H1 (cell line): Measurements from ENCODE around the gene BLCAP. TPM values are rescaled to one million over a fixed set of nuclear protein-coding genes. Genes with fewer than 3 reads are reported as not detected.
A peak's percentile ranks its signal among the peaks of the same experiment; 100 is the strongest.

Source experiments
- CTCF ChIA-PET: fragments of 300-600 bp; sonication (Branson Sonifier 250); formaldehyde crosslinking; loops from one replicate; lab custom pipeline; 2021; ENCODE audit not compliant: partially characterized antibody; lab: Charles Lee
- POLR2A ChIA-PET: fragments of 300-600 bp; sonication (Branson Sonifier 250); formaldehyde crosslinking; loops from one replicate; lab custom pipeline; 2021; ENCODE audit warnings: inconsistent platforms; ENCODE audit not compliant: partially characterized antibody; lab: Charles Lee
- DNase-seq, 2 experiments: peaks; one replicate each; pipeline versions ENCODE4 v3.0.0 to v3.0.0-alpha.2; 2010 to 2022; ENCODE audit warnings: low spot score in 2 of 2, low read depth in 1 of 2, mixed read lengths in 1 of 2
- FAIRE-seq: peaks from 2 replicates; lab custom pipeline; 2011; peaks lifted over from hg19 to GRCh38; lab: Jason Lieb, UNC
- H2AFZ ChIP-seq: 2 replicates; pipeline ENCODE4 v1.8.1; 2012; ENCODE audit warnings: low read length, inconsistent platforms
- H2AK5ac ChIP-seq: 2 replicates; pipeline ENCODE4 v1.6.1; 2013; ENCODE audit warnings: low read depth, low read length
- H2BK120ac ChIP-seq: replicated peaks from 2 replicates; pipeline ENCODE3; 2013; ENCODE audit warnings: low read depth, low read length, inconsistent platforms
- H2BK12ac ChIP-seq: 2 replicates; pipeline ENCODE4 v1.6.1; 2013; ENCODE audit warnings: low read depth, low read length
- H2BK15ac ChIP-seq: 2 replicates; pipeline ENCODE4 v1.6.1; 2013; ENCODE audit warnings: low read length
- H2BK20ac ChIP-seq: 2 replicates; pipeline ENCODE4 v1.6.1; 2013; ENCODE audit warnings: low read length
- H2BK5ac ChIP-seq: 2 replicates; pipeline ENCODE4 v1.6.1; 2013; ENCODE audit warnings: low read depth, low read length
- H3K14ac ChIP-seq: 2 replicates; pipeline ENCODE4 v1.6.1; 2013; ENCODE audit warnings: inconsistent platforms; ENCODE audit not compliant: insufficient read length
- H3K18ac ChIP-seq: 2 replicates; pipeline ENCODE4 v1.6.1; 2013; ENCODE audit warnings: low read length; ENCODE audit errors: extremely low read depth
- H3K23ac ChIP-seq: 2 replicates; pipeline ENCODE4 v1.6.1; 2013; ENCODE audit warnings: inconsistent platforms; ENCODE audit not compliant: insufficient read length
- H3K23me2 ChIP-seq: 2 replicates; pipeline ENCODE4 v1.6.1; 2013; ENCODE audit warnings: low read depth, low read length
- H3K27ac ChIP-seq: 2 replicates; pipeline ENCODE4 v1.6.1; 2011; ENCODE audit warnings: low read depth, low read length, inconsistent platforms
- H3K27me3 ChIP-seq, 4 experiments: replicated peaks in 1 of 4; 1 replicate in 1 of 4; 2 replicates in 3 of 4; pipeline versions ENCODE4 v1.6.1 to v1.8.1; 2011 to 2013; ENCODE audit warnings: low read length in 3 of 4, mild to moderate bottlenecking in 3 of 4, inconsistent platforms in 2 of 4, mixed read lengths in 2 of 4, moderate library complexity in 1 of 4; ENCODE audit not compliant: control insufficient read depth in 3 of 4, insufficient read depth in 3 of 4; ENCODE audit errors: extremely low read depth in 1 of 4
- H3K36me3 ChIP-seq, 4 experiments: 2 replicates each; pipeline versions ENCODE4 v1.6.1 to v1.8.1; 2011 to 2013; ENCODE audit warnings: mild to moderate bottlenecking in 4 of 4, low read length in 3 of 4, moderate library complexity in 2 of 4, control low read depth in 1 of 4, inconsistent platforms in 1 of 4; ENCODE audit not compliant: insufficient read depth in 4 of 4, control insufficient read depth in 2 of 4
- H3K4ac ChIP-seq: replicated peaks from 2 replicates; pipeline ENCODE3; 2013; ENCODE audit warnings: low read length, low read depth, mixed read lengths, inconsistent platforms; ENCODE audit not compliant: insufficient read length
- H3K4me1 ChIP-seq, 4 experiments: replicated peaks in 1 of 4; 1 replicate in 1 of 4; 2 replicates in 3 of 4; pipeline versions ENCODE4 v1.6.1 to v1.8.1; 2011 to 2013; ENCODE audit warnings: low read length in 3 of 4, inconsistent platforms in 2 of 4, mixed read lengths in 1 of 4; ENCODE audit not compliant: insufficient read depth in 4 of 4, control insufficient read depth in 3 of 4
- H3K4me2 ChIP-seq, 2 experiments: 2 replicates each; pipeline versions ENCODE4 v1.6.1 to v1.8.1; 2011 to 2013; ENCODE audit warnings: low read depth in 2 of 2, low read length in 2 of 2, control low read depth in 1 of 2, inconsistent platforms in 1 of 2, mild to moderate bottlenecking in 1 of 2; ENCODE audit not compliant: insufficient read depth in 1 of 2
- H3K4me3 ChIP-seq, 4 experiments: fragments of 200-600, 300-600 bp in 1 of 4; sonication (generic), shearing (Covaris generic), sonication (Bioruptor Twin) in 1 of 4; 2 replicates each; pipeline versions ENCODE4 v1.5.1 to v1.8.1; 2011 to 2016; ENCODE audit warnings: low read length in 4 of 4, low read depth in 3 of 4, control low read depth in 2 of 4, inconsistent platforms in 2 of 4, mild to moderate bottlenecking in 2 of 4, mixed read lengths in 1 of 4, moderate library complexity in 1 of 4; ENCODE audit not compliant: insufficient read depth in 2 of 4; ENCODE audit errors: extremely low read depth in 1 of 4
- H3K56ac ChIP-seq: replicated peaks from 2 replicates; pipeline ENCODE3; 2013; ENCODE audit warnings: low read depth, mild to moderate bottlenecking, mixed read lengths, low read length, inconsistent platforms; ENCODE audit not compliant: insufficient read length
- H3K79me1 ChIP-seq: 2 replicates; pipeline ENCODE4 v1.6.1; 2013; ENCODE audit warnings: low read depth, low read length, control low read depth
- H3K79me2 ChIP-seq, 2 experiments: 2 replicates each; pipeline versions ENCODE4 v1.6.1 to v1.8.1; 2012 to 2013; ENCODE audit warnings: low read length in 2 of 2, mild to moderate bottlenecking in 2 of 2, inconsistent platforms in 1 of 2; ENCODE audit not compliant: insufficient read depth in 2 of 2, control insufficient read depth in 1 of 2
- H3K9ac ChIP-seq, 4 experiments: replicated peaks in 1 of 4; 1 replicate in 1 of 4; 2 replicates in 3 of 4; pipeline versions ENCODE4 v1.6.1 to v1.8.1; 2011 to 2013; ENCODE audit warnings: low read depth in 3 of 4, low read length in 3 of 4, control low read depth in 2 of 4, mild to moderate bottlenecking in 2 of 4, moderate library complexity in 2 of 4, inconsistent platforms in 1 of 4; ENCODE audit errors: extremely low read depth in 1 of 4
- H3K9me3 ChIP-seq, 2 experiments: 2 replicates each; pipeline versions ENCODE4 v1.6.1 to v1.8.1; 2012 to 2013; ENCODE audit warnings: mild to moderate bottlenecking in 2 of 2, moderate library complexity in 2 of 2, control low read depth in 1 of 2, inconsistent platforms in 1 of 2, low read depth in 1 of 2, low read length in 1 of 2, mixed read lengths in 1 of 2; ENCODE audit not compliant: insufficient read depth in 2 of 2
- H4K20me1 ChIP-seq, 2 experiments: replicated peaks in 1 of 2; 2 replicates each; pipeline versions ENCODE3 to v1.8.1; 2011 to 2013; ENCODE audit warnings: inconsistent platforms in 2 of 2, low read length in 2 of 2, mild to moderate bottlenecking in 1 of 2; ENCODE audit not compliant: insufficient read depth in 2 of 2, control insufficient read depth in 1 of 2
- H4K5ac ChIP-seq: 2 replicates; pipeline ENCODE4 v1.6.1; 2013; ENCODE audit warnings: low read length, low read depth, mixed read lengths, inconsistent platforms; ENCODE audit not compliant: insufficient read length
- H4K8ac ChIP-seq: 2 replicates; pipeline ENCODE4 v1.8.0; 2013; ENCODE audit warnings: mild to moderate bottlenecking, moderate library complexity, low read length, inconsistent platforms; ENCODE audit not compliant: insufficient read depth; ENCODE audit errors: extremely low read depth
- H4K91ac ChIP-seq: replicated peaks from 2 replicates; pipeline ENCODE3; 2013; ENCODE audit warnings: low read length, mixed read lengths, inconsistent platforms; ENCODE audit not compliant: insufficient read length
- FOSL1 ChIP-seq: IDR thresholded peaks from 2 replicates; pipeline ENCODE4 v1.6.1; 2011; ENCODE audit warnings: mild to moderate bottlenecking, low read depth, low read length, moderate library complexity; ENCODE audit not compliant: insufficient read depth
- KDM5A ChIP-seq: fragments of 200-600 bp; IDR thresholded peaks from 2 replicates; pipeline ENCODE4 v1.7.1; 2012; ENCODE audit warnings: mild to moderate bottlenecking, low read length, inconsistent platforms, mixed read lengths
- WGBS, 2 experiments: shearing (Covaris generic) in 1 of 2; methylation state at CpG; one replicate each; pipeline versions ENCODE4 v1.1.6 to v1.1.7; 2013 to 2015; ENCODE audit warnings: low lambda C conversion rate in 2 of 2, mixed read lengths in 2 of 2, inconsistent platforms in 1 of 2, low coverage in 1 of 2, missing lambda C conversion rate in 1 of 2; ENCODE audit not compliant: insufficient replicate concordance in 2 of 2, insufficient coverage in 1 of 2, insufficient read length in 1 of 2; ENCODE audit errors: extremely low coverage in 1 of 2, missing lambda C conversion rate in 1 of 2; 5-methylcytosine and 5-hydroxymethylcytosine counted together
- polyA plus RNA-seq, 7 experiments: library from polyadenylated mRNA; depleted of rRNA in 3 of 7; stranded (reverse) in 5 of 7; unstranded in 2 of 7; fragments of >200 nt in 5 of 7; fragments of 200-250 nt in 2 of 7; gene quantifications; 1 replicate in 5 of 7; 2 replicates in 1 of 7; 4 replicates in 1 of 7; pipeline versions ENCODE4 v1.2.1 to v1.2.3, GENCODE V29; 2011 to 2013; ENCODE audit warnings: missing spikeins in 2 of 7, mixed read lengths in 2 of 7
- total RNA-seq: library from RNA; stranded (reverse); fragmentation: NEBNext Ultra II Directional; extraction: Animal tissue kit (Norgen Biotek cat#: 25700); gene quantifications from 2 replicates; pipeline ENCODE4 v1.2.1, GENCODE V29; 2021
- TF ChIP-seq, protein P1 (sequence below): IDR thresholded peaks from 2 replicates; pipeline ENCODE4 v1.6.1; 2012; ENCODE audit warnings: inconsistent platforms

BLCAP gene
- total and polyA plus RNA-seq, 2 of the 8 experiments (the other 6 are each of a cell fraction or from before 2014, with no cell fraction given): 60.3 to 72.2 TPM

GRCh38 chr20:37473249-37474000 lies 54.3 kb downstream of the BLCAP start:
- H4K8ac ChIP-seq: no peak overlapping the region
- no peak overlapping the region for H4K5ac ChIP-seq
- H3K14ac ChIP-seq: no peak overlapping the region
- H3K9ac ChIP-seq: no peak overlapping the region
- no peaks in the 10 kb centered on the region for H3K23me2 ChIP-seq
- no peak overlapping the region for H2BK20ac ChIP-seq
- H3K23ac ChIP-seq: no peak overlapping the region
- DNase-seq (no peak), FAIRE-seq (no peak)
- ChIA-PET POLR2A (interaction anchor here (0.9 kb wide), 1 partner anchor 29 kb away, joined by 3 read pairs; no protein-coding TSS in a partner anchor), CTCF (interaction anchor here (1.0 to 1.5 kb wide), 2 partner anchors 29 to 76 kb away, joined by 3 read pairs; no protein-coding TSS in a partner anchor)
- TF ChIP-seq, protein P1, sequence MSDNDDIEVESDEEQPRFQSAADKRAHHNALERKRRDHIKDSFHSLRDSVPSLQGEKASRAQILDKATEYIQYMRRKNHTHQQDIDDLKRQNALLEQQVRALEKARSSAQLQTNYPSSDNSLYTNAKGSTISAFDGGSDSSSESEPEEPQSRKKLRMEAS: no peak
- TF ChIP-seq FOSL1 (no peak), KDM5A (no peak)
- H3K4me1 ChIP-seq: peaks cover 0 to 3% (median 0%) of the 10 kb centered on the region in 4 experiments; a peak in 1 of 7 replicates
- H3K4me2 ChIP-seq: no peak overlapping the region
- H3K4me3 ChIP-seq: no peak overlapping the region
- H2BK12ac ChIP-seq: no peak overlapping the region
- no peak overlapping the region for H3K4ac ChIP-seq
- WGBS, 2 experiments: 82% methylated on average over 11 of the region's 11 CpGs; no CpG with 5 or more reads in 1 of the 2 experiments
- no peaks in the 10 kb centered on the region for H3K79me2 ChIP-seq
- no peaks in the 10 kb centered on the region; a peak in 1 of 7 replicates for H3K27me3 ChIP-seq
- no peak overlapping the region for H3K27ac ChIP-seq
- no peaks in the 10 kb centered on the region for H4K20me1 ChIP-seq
- no peak overlapping the region for H2AFZ ChIP-seq
- no peaks in the 10 kb centered on the region for H3K79me1 ChIP-seq
- no peak overlapping the region for H3K56ac ChIP-seq
- no peaks in the 10 kb centered on the region for H3K9me3 ChIP-seq
- no peak overlapping the region for H4K91ac ChIP-seq
- peak overlapping the region; percentile 29; the same call in 1 of the 2 replicates for H2BK15ac ChIP-seq
- H3K36me3 ChIP-seq: no peaks in the 10 kb centered on the region
- no peak overlapping the region for H2BK120ac ChIP-seq
- H2AK5ac ChIP-seq: no peak overlapping the region
- H3K18ac ChIP-seq: no peak overlapping the region
- H2BK5ac ChIP-seq: no peak overlapping the region
